ENCODE measurements around the gene TMED1.
"Not testable (repeated sequence)": the region's sequence is repeated elsewhere in the genome, so short reads cannot be mapped to it uniquely, and the experiment has no call there.

DNA sequence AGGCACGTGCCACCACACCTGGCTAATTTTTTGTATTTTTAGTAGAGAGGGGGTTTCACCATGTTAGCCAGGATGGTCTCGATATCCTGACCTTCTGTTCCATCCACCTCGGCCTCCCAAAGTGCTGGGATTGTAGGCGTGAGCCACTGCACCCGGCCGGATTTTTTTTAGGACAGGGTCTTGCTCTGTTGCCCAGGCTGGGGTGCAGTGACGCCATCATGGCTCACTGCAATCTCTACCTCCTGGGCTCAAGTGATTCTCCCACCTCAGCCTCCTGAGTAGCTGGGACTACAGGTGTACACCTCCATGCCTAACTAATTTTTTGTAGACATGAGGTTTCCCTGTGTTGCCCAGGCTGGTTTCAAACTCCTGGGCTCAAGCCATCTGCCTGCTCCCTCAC lies 1.6 kb upstream of the TMED1 start:
- not testable (repeated sequence) for TF ChIP-seq POLR2A (IDR thresholded peaks at IDR 0.05; ENCODE audit: low read length); GATA1 (IDR thresholded peaks at IDR 0.05; ENCODE audit: low read depth, low read length)

Data from erythroblast (primary cell).